HCT116 (cell line): ENCODE measurements around the gene FGF6. TPM values are rescaled to one million over a fixed set of nuclear protein-coding genes. Genes with fewer than 3 reads are reported as not detected.

Source experiments
- ATAC-seq: fragments of 200-7000 bp; cut with Tn5 transposase; 2 replicates; pipeline ENCODE4 v1.9.1; 2020; ENCODE audit warnings: mild to moderate bottlenecking, moderate library complexity
- BruUV-seq: library from RNA; stranded (reverse); fragments of 400-500 nt; replicated peaks from 2 replicates; lab custom pipeline; 2021; lab: Mats Ljungman, UMichigan
- CTCF ChIA-PET: fragments of 300-600 bp; sonication (Branson Sonifier 250); formaldehyde crosslinking; loops from one replicate; lab custom pipeline; 2021; ENCODE audit warnings: antibody characterized with exemption; lab: Charles Lee
- POLR2A ChIA-PET: fragments of 300-600, 350-600 bp; sonication (Branson Sonifier 250); formaldehyde crosslinking; loops from one replicate; lab custom pipeline; 2021; ENCODE audit warnings: antibody characterized with exemption; lab: Charles Lee
- RAD21 ChIA-PET, 2 experiments: fragments of 300-600 bp; sonication (Branson Sonifier 250); formaldehyde crosslinking; loops; one replicate each; lab custom pipeline; 2023; ENCODE audit warnings: low total read pairs in 2 of 2; ENCODE audit not compliant: uncharacterized antibody in 2 of 2, unreplicated experiment in 2 of 2, low non-redundant PET in 1 of 2; lab: Charles Lee
- DNase-seq: peaks from one replicate; pipeline ENCODE4 v3.0.0-alpha.2; 2010; ENCODE audit warnings: low read depth, low spot score
- H2AFZ ChIP-seq: fragments of 200-600 bp; shearing (Covaris generic), sonication (generic); 2 replicates; pipeline ENCODE4 v1.6.1; 2017; ENCODE audit warnings: low read depth, mixed run types, mixed read lengths, antibody characterized with exemption, low read length; ENCODE audit not compliant: poor library complexity, severe bottlenecking
- H3K27ac ChIP-seq: 2 replicates; pipeline ENCODE4 v1.5.1; 2012; ENCODE audit warnings: low read depth, low read length
- H3K27me3 ChIP-seq: fragments of 200-600 bp; sonication (generic); 2 replicates; pipeline ENCODE4 v1.6.1; 2016; ENCODE audit warnings: mixed run types, low read length, mixed read lengths; ENCODE audit not compliant: insufficient read depth
- H3K36me3 ChIP-seq, 2 experiments: fragments of 200-500 bp in 1 of 2; fragments of 200-600 bp in 1 of 2; sonication (Bioruptor generic) in 1 of 2; sonication (generic) in 1 of 2; 2 replicates each; pipeline versions ENCODE4 v1.5.1 to v1.6.1; 2014 to 2016; ENCODE audit warnings: low read length in 2 of 2, inconsistent platforms in 1 of 2, mixed read lengths in 1 of 2, mixed run types in 1 of 2; ENCODE audit not compliant: insufficient read depth in 2 of 2, control insufficient read depth in 1 of 2
- H3K4me1 ChIP-seq, 2 experiments: fragments of 200-600 bp in 1 of 2; sonication (generic) in 1 of 2; 2 replicates each; pipeline versions ENCODE4 v1.5.1 to v1.6.1; 2012 to 2017; ENCODE audit warnings: low read length in 2 of 2, inconsistent platforms in 1 of 2, mild to moderate bottlenecking in 1 of 2, mixed read lengths in 1 of 2, mixed run types in 1 of 2, moderate library complexity in 1 of 2; ENCODE audit not compliant: insufficient read depth in 2 of 2, control insufficient read depth in 1 of 2
- H3K4me2 ChIP-seq: fragments of 200-600 bp; sonication (generic); 2 replicates; pipeline ENCODE4 v1.6.1; 2017; ENCODE audit warnings: mixed run types, low read length, mixed read lengths
- H3K4me3 ChIP-seq, 2 experiments: fragments of 200-600 bp in 1 of 2; sonication (generic) in 1 of 2; replicated peaks in 1 of 2; 2 replicates each; pipeline ENCODE4 v1.5.1; 2011 to 2016; ENCODE audit warnings: low read length in 2 of 2, control low read depth in 1 of 2, low read depth in 1 of 2, mild to moderate bottlenecking in 1 of 2, mixed read lengths in 1 of 2, mixed run types in 1 of 2
- H3K79me2 ChIP-seq: fragments of 200-600 bp; sonication (generic); 2 replicates; pipeline ENCODE4 v1.6.1; 2017; ENCODE audit warnings: mild to moderate bottlenecking, mixed run types, low read length, moderate library complexity, mixed read lengths; ENCODE audit not compliant: insufficient read depth
- H3K9ac ChIP-seq: fragments of 200-600 bp; sonication (generic); 2 replicates; pipeline ENCODE4 v1.6.1; 2016; ENCODE audit warnings: low read length, mixed read lengths
- H3K9me2 ChIP-seq: fragments of 200-600 bp; sonication (generic), shearing (Covaris generic); 2 replicates; pipeline ENCODE4 v1.6.1; 2017; ENCODE audit warnings: mixed run types, mild to moderate bottlenecking, moderate library complexity; ENCODE audit not compliant: insufficient read depth
- H3K9me3 ChIP-seq, 2 experiments: fragments of 200-500 bp in 1 of 2; fragments of 200-600 bp in 1 of 2; sonication (Bioruptor generic) in 1 of 2; sonication (generic) in 1 of 2; 2 replicates each; pipeline ENCODE4 v1.6.1; 2014 to 2017; ENCODE audit warnings: low read length in 2 of 2, mixed read lengths in 2 of 2, inconsistent platforms in 1 of 2, low read depth in 1 of 2, mild to moderate bottlenecking in 1 of 2, mixed run types in 1 of 2, moderate library complexity in 1 of 2; ENCODE audit not compliant: control insufficient read depth in 1 of 2, insufficient read depth in 1 of 2
- H4K20me1 ChIP-seq: fragments of 200-600 bp; sonication (generic), shearing (Covaris generic); 2 replicates; pipeline ENCODE4 v1.6.1; 2017; ENCODE audit warnings: mixed run types, mild to moderate bottlenecking, moderate library complexity; ENCODE audit not compliant: insufficient read depth
- ATF3 ChIP-seq: IDR thresholded peaks from 2 replicates; pipeline ENCODE4 v1.6.1; 2012
- ELF1 ChIP-seq: IDR thresholded peaks from 2 replicates; pipeline ENCODE4 v1.6.1; 2012; ENCODE audit warnings: low read depth, borderline replicate concordance
- MAX ChIP-seq: IDR thresholded peaks from 2 replicates; pipeline ENCODE4 v1.6.1; 2012
- ZBTB33 ChIP-seq: IDR thresholded peaks from 2 replicates; pipeline ENCODE4 v1.6.1; 2011; ENCODE audit warnings: mild to moderate bottlenecking, low read length, moderate library complexity; ENCODE audit not compliant: insufficient replicate concordance; ENCODE audit errors: extremely low read depth
- ZFX ChIP-seq: fragments of 450-650 bp; IDR thresholded peaks from 2 replicates; pipeline ENCODE4 v1.6.1; 2017
- intact Hi-C: fragments of 100-400 bp; cut with micrococcal nuclease; formaldehyde crosslinking; loops from 2 replicates; pipeline ENCODE4 v1.10.0; 2022
- total RNA-seq: library from RNA; stranded (reverse); gene quantifications from one replicate; pipeline ENCODE4 v1.2.1, GENCODE V29; 2021; ENCODE audit not compliant: unreplicated experiment

The FGF6 gene
- total RNA-seq, 1 experiment from 2014 or later: not detected

GRCh38 chr12:4489556-4489955 lies 43.9 kb upstream of the FGF6 start (continued):
- TF ChIP-seq MAX: no peak
- TF ChIP-seq, all 23 proteins: peak for 0

- peaks cover 4 to 12% of the 10 kb centered on the region in 2 experiments; a peak in 3 of 4 replicates for H3K36me3 ChIP-seq
- no peak overlapping the region for H3K9ac ChIP-seq
- ATAC-seq: no peak
- no TSS peak for BruUV-seq
- POLR2A ChIA-PET: no interaction called here
- intact Hi-C loops: no loop called here
- RAD21 ChIA-PET: no interaction called here
- H3K9me2 ChIP-seq: no peaks in the 10 kb centered on the region
- H3K9me3 ChIP-seq: no peaks in the 10 kb centered on the region
- CTCF ChIA-PET: no interaction called here
- H3K4me1 ChIP-seq: no peaks in the 10 kb centered on the region
- H3K4me2 ChIP-seq: no peak overlapping the region
- no peaks in the 10 kb centered on the region for H4K20me1 ChIP-seq
- no peak overlapping the region for H3K4me3 ChIP-seq
- no peaks in the 10 kb centered on the region for H3K79me2 ChIP-seq
- TF ChIP-seq ZBTB33: no peak
- TF ChIP-seq ELF1: no peak
- no peak for TF ChIP-seq ATF3
- no peak for TF ChIP-seq ZFX
- TF ChIP-seq, all 23 proteins: peak for 0
- DNase-seq: no peak
- Histone ChIP-seq H3K27me3 (no peaks in the 10 kb centered on the region), H2AFZ (no peak overlapping the region), H3K27ac (no peak overlapping the region)
Observed at GRCh38 chr12:4486980-4487379, 41.4 kb upstream of the FGF6 start.
